Measurements from ENCODE around the gene HOMER2.
"Not testable (repeated sequence)": the region's sequence is repeated elsewhere in the genome, so short reads cannot be mapped to it uniquely, and the experiment has no call there.

The HOMER2 gene

DNA sequence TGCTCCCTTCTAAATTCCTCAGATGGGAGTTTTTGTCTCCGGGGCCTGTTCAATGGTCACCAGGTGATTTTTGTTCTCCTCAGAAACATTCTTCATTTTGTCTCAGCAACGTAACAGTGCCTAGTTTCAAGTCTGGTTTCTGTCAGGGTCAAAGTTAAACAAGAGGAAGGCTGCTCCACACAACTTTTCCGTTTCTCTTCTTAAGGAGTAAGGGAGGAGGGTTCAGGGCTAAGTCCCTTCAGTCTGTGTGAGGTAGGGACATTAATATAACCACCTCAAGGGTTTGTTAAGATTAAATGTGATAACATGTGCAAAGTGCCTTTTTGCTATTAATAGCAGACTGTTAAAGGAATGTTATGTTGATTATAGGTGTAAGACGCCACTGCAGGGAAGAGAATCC lies 41.8 kb downstream of the HOMER2 start:
- no peak for TF ChIP-seq GATA1 (IDR thresholded peaks at IDR 0.05; ENCODE audit: low read depth, low read length)
- no peak for TF ChIP-seq POLR2A (IDR thresholded peaks at IDR 0.05; ENCODE audit: low read length)
- DNase-seq, result no peak

DNA sequence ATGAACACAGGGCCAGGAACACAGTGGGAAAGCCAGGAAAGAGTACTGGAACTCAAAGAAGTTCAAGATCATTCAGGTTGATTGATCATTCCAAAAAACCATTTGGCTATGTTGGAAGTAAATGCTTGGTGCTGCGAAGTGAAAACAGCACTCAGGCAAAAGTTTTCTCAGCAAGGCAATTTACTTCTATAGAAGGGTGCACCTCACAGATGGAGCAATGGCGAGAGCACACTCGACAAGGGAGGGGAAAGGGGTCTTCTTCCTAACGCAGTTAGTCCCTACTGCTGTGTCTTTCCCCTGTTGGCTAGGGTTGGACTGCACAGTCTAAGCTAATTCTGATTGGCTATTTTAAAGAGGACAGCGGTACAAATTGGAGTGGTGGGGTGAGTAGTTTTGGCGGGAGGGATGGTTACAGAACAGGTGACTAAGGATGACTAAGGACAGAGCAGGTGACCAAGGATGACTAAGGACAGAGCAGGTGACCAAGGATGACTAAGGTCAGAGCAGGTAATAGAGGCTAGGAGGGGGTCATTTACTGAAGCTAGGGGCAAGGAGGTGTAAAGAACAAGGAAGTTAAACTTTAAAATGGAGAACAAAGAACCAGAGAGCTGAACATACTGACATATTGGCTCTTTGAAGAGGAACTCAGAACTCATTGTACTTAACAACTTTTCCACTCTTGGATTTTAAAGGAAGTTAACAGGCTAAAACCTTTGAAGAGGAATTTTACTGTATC lies 43.3 kb downstream of the HOMER2 start:
- no peak for TF ChIP-seq POLR2A (IDR thresholded peaks at IDR 0.05; ENCODE audit: low read length)
- TF ChIP-seq GATA1 (IDR thresholded peaks at IDR 0.05; ENCODE audit: low read depth, low read length), result no peak
- DNase-seq, result no peak

DNA sequence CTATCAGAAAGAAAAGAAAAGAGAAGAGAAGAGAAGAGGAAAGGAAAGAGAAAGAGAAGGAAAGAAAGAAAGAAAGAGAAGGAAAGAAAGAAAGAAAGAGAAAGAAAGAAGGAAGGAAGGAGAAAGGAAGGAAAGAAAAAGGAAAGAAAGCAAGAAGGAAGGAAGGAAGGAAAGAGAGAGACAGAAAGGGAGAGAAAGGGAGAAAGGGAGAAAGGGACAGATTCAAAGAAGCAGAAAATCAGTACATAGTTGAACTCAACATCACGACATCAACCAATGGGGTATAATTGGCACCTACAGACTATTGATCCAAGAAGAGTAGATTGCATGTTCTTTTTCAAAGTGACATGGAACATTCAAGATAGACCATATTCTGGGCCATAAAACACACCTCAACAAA lies 45.2 kb downstream of the HOMER2 start:
- no peak for DNase-seq
- TF ChIP-seq GATA1 (IDR thresholded peaks at IDR 0.05; ENCODE audit: low read depth, low read length), result no peak
- no peak for TF ChIP-seq POLR2A (IDR thresholded peaks at IDR 0.05; ENCODE audit: low read length)

DNA sequence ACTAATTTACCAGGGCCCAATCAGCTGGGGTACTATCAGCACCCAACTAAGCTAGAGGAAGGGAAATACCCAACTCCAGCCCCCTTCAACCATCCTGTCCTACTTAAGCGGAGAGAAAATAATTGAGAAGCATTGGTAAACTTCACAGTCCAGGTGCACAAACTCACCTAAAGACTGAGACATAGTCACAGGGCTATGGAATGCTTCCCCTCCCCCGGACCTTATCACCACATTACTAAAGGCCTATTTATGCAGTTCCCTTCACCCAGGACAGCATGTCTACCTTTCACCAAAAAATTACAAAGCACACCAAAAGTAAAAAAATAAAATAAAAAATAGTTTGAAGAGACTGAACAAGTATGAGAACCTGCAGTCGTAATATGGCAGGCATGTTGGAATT lies 47.9 kb downstream of the HOMER2 start:
- DNase-seq, result no peak
- TF ChIP-seq GATA1 (IDR thresholded peaks at IDR 0.05; ENCODE audit: low read depth, low read length) (no peak), POLR2A (IDR thresholded peaks at IDR 0.05; ENCODE audit: low read length) (no peak)

DNA sequence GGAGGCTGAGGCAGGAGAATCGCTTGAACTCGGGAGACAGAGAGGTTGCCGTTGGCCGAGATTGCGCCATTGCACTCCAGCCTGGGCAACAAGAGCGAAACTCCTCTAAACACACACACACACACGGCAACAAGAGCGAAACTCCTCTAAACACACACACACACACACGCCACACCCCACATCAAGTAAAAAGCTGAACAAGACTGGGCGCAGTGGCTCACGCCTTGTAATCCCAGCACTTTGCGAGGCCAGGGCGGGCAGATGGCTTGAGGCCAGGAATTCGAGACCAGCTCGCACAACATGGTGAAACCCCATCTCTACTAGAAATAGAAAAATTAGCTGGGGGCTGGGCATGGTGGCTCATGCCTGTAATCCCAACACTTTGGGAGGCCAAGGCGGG lies 49.0 kb downstream of the HOMER2 start:
- no peak for TF ChIP-seq GATA1 (IDR thresholded peaks at IDR 0.05; ENCODE audit: low read depth, low read length)
- no peak for TF ChIP-seq POLR2A (IDR thresholded peaks at IDR 0.05; ENCODE audit: low read length)
- no peak for DNase-seq

DNA sequence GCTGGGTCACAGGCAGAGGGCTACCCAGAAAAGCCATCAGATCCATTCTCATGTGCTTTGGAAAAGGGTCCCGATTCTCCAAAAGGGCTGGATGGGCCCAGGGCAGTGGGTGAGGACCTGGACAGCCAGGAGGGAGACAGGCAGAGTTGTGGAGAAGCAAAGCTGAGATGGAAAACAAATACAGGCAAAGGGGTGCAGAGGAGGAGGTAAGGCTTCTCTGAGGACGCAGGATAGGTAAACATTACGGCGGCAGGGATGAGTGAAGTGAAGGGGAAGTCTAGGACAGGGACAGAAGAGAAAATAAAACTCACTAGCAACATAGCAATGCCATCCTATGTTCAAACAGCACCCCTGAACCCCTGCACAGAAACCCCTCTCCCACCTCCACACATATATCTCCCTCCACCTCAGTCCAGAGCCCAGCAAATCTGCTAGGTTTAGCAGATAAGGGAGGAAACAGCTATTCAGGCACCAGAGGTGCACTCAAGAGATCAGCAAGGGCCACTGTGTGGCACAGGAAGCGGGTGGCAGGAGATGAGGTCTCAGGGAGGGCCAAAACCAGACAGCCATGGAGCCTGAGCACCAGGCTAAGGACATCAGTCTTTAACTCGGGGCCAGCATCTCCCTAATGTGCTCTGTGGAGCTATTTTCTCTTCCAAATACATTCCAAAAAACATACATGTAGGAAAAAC lies 51.3 kb downstream of the HOMER2 start:
- TF ChIP-seq GATA1 (IDR thresholded peaks at IDR 0.05; ENCODE audit: low read depth, low read length) (no peak), POLR2A (IDR thresholded peaks at IDR 0.05; ENCODE audit: low read length) (no peak)

DNA sequence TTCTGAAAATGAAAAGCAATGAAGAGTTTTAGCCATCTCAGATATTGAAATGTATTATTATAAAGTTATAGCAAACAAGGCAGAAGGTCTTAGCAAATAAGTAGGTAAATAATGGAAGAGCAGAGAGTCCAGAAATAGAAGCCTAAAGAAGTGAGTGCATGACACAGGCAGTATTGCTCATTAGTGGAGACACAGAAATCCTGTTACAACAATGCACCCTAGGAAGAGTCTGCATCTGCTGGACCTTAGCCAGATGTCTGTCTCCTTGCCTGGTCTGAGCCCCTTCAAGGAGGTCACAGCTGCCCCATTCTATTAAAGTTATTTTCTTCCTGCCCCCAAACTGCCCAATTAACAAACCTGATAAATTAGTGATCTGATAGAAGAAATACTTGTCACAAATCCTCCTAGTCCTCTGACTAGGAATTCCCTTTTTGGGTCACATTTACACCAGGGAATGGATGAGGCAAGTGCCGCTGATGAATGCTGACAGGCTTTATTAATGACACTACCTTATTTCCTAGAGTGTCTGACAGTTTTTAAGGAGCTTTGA lies 51.9 kb downstream of the HOMER2 start:
- no peak for TF ChIP-seq POLR2A (IDR thresholded peaks at IDR 0.05; ENCODE audit: low read length)
- TF ChIP-seq GATA1 (IDR thresholded peaks at IDR 0.05; ENCODE audit: low read depth, low read length), result no peak
- no peak for DNase-seq

More for the DNA sequence above, 51.3 kb downstream of the HOMER2 start:
- DNase-seq, result no peak

DNA sequence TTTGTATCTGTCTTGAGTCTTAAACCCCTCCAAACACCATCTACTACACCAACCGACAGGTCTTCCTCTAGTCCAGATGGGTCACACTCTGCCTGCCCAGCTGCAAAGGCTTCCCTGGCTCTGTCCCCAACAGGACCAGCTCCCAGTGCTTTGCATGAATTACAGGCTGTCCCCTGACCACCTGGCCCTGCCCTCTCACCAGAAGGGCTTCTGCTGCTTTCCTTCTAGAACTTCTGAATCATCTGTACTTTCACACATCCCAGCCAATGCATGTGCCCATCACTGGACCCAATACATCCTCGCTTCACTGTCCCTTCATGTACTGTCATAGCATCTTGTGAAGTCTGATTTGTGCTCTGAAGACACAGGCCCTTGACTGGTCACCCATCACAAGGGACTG lies 53.6 kb downstream of the HOMER2 start:
- TF ChIP-seq POLR2A (IDR thresholded peaks at IDR 0.05; ENCODE audit: low read length) (no peak), GATA1 (IDR thresholded peaks at IDR 0.05; ENCODE audit: low read depth, low read length) (no peak)
- no peak for DNase-seq

DNA sequence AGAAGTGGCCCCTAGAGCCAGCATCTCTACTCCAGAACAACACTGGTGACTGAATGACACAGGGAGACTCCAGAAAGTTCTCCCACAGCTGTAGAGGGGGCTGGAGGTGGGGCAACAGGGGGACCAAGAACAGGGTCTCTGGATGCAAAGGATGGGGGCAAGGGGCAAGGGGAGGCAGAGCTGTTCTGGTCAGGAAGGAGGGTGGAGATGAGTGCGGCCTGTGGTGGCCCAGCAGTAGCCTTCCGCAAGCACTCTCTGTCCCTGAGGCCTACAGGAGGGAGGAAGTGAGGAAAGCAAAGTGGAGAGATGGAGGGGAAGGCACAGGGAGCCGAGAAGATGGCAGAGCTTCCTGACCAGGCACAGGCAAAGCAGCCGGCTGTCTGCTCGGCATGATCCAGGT lies 56.5 kb downstream of the HOMER2 start:
- no peak for TF ChIP-seq POLR2A (IDR thresholded peaks at IDR 0.05; ENCODE audit: low read length)
- TF ChIP-seq GATA1 (IDR thresholded peaks at IDR 0.05; ENCODE audit: low read depth, low read length), result no peak
- no peak for DNase-seq

DNA sequence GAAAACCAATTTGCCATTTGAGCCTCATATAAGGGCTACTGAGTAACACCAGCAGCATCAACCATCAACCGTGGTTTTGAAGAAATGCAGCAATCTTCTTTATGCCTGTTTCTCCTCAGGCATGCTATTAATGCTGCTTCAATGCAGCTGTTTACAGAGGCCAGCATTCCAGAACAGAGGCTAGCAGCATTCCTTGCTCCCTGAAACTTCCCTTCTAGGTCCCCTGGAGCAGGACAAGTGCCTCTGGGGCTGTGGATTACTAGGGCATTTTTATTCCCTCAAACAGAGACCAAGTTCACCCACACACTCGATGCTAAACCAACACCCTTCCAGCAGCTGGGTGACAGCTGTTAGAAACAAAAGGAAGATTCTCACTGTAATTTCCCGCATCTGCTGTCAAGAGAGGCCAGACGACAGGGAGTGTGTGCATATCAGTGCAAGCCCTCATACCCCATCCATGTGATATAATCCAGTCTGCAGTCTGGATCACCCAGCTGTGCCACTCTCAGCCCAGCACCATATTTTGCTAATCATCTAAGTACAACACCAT lies 57.5 kb downstream of the HOMER2 start:
- TF ChIP-seq POLR2A (IDR thresholded peaks at IDR 0.05; ENCODE audit: low read length), result no peak
- TF ChIP-seq GATA1 (IDR thresholded peaks at IDR 0.05; ENCODE audit: low read depth, low read length), result no peak
- DNase-seq, result no peak

DNA sequence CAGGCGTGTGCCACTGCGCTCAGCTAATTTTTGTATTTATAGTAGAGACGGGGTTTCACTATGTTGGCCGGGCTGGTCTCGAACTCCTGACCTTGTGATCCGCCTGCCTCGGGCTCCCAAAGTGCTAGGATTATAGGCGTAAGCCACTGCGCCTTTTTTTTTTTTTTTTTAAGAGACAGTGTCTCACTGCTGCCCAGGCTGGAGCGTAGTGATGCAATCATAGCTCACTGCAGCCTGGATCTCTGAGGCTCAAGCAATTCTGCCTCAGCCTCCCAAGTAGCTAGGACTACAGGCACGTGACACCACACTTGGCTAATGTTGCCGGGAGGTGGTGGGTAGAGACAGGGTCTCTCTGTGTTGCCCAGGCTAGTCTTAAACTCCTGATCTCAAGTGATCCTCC lies 59.0 kb downstream of the HOMER2 start:
- not testable (repeated sequence) for DNase-seq

DNA sequence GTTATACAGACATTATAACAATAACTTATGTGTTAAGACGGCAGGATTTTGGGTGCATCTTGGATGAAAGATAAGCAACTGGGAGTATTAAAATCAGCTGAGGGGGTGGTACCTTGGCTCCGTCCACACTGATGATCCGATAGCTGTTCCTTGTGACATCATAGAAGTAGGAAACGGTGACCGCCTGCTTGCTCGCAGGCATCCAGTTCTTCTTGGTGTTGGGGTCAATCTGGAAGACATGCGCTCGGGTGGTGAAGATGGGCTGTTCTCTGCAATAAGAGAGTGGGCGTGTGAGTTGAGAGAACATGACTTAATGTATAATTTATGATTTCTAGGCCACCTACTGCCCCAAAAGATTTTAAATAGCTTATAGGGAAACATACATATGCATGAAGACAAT lies 59.9 kb downstream of the HOMER2 start:
- no peak for DNase-seq

DNA sequence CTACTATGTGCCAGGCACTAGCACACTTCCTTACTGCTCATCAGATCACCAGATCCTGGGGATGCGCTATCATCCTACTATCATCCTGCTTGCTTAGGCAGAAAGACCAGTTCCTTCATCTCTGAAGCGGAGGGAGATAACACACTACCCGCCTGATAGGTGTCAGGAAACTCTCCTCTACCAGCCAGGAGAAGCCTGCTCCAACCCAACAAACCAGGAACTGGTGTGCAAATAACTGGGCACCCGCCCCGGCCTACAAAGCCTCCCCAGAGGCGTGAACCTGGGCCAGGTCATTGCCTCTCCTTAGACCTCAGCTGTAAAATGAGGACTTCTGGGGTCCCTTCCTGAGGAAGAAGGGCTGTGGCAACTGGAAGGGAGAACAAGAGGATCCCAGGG lies 61.5 kb downstream of the HOMER2 start:
- DNase-seq, result no peak
- no peak for TF ChIP-seq POLR2A (IDR thresholded peaks at IDR 0.05; ENCODE audit: low read length)
- no peak for TF ChIP-seq GATA1 (IDR thresholded peaks at IDR 0.05; ENCODE audit: low read depth, low read length)

More for the DNA sequence above, 59.9 kb downstream of the HOMER2 start:
- TF ChIP-seq POLR2A (IDR thresholded peaks at IDR 0.05; ENCODE audit: low read length) (no peak), GATA1 (IDR thresholded peaks at IDR 0.05; ENCODE audit: low read depth, low read length) (no peak)

DNA sequence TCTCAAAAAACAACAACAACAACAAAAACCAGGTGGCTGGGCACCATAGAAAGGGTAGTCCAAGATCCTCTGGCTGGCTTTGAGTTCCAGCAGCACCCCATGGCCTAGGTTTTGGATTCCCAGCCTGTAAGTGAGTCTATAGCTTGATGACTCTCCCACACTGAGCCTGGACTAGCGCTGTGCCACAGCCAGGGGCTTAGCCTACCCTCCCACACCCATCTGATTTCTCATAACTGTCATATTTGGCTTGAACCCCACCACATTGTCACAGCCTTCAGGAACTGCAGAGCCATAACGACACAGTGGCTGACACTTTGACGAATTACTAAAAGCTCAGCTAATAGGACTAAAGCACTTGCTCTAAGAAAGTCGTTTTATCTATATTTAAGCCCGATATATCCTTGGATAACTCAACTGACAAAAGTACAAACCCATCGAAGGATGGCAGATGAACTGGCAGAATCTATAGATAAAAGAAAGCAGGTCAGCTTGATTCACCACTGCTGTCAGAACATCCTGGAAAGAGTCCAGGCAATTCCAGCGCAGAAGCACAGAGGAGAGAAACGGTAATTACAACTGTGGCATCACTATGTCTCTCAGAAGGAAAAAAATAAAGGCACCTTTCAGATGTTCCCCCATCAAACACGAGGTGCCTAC lies 62.1 kb downstream of the HOMER2 start:
- peak in 1 of 2 experiments; percentile 19 for DNase-seq
- TF ChIP-seq POLR2A (IDR thresholded peaks at IDR 0.05; ENCODE audit: low read length) (no peak), GATA1 (IDR thresholded peaks at IDR 0.05; ENCODE audit: low read depth, low read length) (no peak)
